OCI-M2 (cell line): ENCODE results near the gene TBC1D14.

Source experiments
- DNase-seq: peaks from one replicate; lab custom pipeline; 2025; ENCODE audit not compliant: unreplicated experiment; lab: John Stamatoyannopoulos, UW

TBC1D14 gene

DNA sequence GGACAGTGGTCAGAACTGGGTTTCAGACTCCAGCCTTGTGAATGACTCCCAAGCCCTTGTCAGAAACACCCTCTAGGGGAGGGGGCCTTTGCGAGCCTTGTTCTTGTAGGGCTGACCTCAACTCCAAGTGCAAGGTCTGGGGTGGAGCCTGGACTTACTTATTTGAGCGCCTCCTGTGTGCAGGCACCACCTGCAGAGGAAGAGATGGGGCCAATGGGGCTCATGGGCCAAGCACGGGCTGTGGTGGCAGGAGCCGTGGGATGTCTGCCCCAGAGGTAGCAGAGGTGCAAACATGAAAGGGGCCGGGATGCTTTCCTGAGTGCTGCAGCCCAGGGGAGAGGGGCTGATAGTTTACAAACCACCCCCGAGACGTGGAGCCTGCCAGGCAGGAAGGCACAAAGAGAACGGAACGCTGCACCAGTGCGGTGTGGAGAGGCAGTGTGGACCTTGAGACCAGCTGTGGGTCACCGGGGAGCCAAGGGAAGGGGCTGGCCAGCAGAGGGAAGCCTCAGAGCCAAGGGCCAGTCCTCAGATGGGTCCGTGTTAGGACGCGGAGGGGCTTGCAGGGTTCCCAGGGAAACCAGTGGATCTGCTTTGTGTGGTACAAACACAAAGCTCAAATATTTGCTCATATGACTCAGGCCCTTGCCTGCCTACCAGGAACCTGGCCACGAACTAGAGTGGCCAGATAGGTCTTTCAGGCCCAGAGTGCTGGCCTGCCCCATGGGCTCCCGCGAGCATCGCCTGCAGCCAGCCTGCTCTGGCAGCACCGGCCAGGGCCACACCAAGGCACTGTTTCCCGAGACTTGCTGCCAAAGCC is 124.8 kb downstream of the TBC1D14 start:
- no peak for DNase-seq

DNA sequence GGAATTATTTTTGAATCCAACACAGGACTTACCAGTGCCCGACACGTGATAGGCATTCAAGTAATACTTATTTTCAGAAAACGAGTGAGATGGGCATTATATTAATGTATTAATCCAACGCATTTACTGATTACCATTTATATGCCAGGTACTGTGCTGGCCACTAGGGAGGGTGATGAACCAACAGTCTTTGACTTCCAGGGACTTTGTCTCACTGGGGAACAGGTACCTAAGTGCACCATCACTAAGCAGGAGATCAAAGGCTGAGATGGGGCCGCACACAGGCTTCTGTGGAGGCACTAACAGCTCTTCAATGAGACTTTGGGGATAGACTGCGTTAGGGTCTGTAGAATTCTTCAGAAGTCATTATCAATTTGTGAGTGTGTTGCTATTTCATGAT is 127.8 kb downstream of the TBC1D14 start:
- DNase-seq = no peak

DNA sequence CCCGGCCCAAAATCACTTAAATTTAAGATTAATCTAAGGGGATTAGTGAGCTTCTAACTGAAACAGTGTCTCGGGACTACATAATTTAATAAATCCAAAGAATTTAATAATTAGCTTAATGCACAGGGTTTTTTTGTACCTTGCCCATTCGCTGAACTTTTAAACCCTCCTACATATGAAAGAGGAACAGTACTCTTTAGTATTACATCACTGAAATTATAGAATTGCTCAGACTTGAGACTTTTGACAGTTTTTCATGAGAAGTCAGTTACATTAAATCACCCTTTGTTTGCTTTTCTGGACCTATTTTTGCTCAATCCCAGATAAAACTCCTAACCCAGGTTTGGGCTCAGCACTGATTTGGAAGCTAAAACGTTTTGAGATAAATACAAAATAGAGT is 131.1 kb downstream of the TBC1D14 start:
- no peak for DNase-seq

DNA sequence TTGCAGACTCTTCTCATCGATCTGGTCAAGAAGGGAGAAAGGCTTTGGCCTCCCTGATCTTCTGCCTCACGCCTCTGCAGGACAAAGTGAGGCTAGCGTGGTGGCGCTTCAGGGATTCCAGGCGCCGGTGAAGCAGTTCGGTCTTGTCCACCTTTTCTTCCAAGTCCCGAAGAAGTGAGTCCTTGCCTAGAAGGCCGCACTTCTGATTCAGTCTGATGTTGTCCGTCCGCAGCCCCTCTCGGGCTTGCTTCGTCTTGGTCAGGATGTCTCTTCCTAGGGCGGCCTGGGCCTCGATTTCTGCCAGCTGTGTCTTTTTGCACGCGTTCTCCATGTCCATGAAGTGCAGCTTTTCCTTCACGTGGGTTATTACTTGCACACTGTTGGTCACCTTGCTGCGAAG is 131.6 kb downstream of the TBC1D14 start:
- no peak for DNase-seq

DNA sequence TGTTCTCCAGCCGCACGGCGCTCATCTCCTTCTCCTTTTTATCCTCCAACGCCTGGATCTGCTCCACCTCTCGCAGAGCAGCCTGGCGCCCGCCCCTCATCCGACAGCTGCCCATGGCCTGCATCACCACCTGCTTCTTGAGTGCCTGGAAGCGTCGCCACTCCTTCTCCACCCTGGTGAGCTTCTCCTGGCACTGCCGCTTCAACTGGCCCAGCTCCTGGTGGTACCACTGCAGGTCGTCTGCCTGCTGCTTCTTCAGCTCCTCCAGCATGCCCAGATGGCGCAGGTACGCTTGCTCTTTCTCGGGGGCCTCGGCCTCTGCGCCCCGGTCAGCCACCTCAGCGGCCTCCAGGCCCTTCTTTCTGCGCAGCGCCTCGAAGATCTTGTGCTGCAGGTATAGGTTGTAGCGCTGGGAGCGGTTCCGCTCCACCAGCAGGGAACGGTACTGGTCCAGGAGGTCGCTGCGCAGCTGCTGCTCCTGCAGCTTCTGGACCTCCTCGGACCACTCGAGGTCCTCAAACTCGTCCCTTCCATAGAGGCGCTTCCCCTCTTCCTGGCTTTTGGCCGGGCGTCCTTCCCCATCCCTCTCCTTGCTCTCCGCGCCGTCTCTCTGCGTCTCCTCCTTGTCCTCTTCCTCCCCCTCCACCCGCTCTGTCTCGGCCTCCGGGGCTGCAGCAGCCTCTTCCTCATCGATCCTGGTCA is 132.3 kb downstream of the TBC1D14 start:
- DNase-seq = no peak

DNA sequence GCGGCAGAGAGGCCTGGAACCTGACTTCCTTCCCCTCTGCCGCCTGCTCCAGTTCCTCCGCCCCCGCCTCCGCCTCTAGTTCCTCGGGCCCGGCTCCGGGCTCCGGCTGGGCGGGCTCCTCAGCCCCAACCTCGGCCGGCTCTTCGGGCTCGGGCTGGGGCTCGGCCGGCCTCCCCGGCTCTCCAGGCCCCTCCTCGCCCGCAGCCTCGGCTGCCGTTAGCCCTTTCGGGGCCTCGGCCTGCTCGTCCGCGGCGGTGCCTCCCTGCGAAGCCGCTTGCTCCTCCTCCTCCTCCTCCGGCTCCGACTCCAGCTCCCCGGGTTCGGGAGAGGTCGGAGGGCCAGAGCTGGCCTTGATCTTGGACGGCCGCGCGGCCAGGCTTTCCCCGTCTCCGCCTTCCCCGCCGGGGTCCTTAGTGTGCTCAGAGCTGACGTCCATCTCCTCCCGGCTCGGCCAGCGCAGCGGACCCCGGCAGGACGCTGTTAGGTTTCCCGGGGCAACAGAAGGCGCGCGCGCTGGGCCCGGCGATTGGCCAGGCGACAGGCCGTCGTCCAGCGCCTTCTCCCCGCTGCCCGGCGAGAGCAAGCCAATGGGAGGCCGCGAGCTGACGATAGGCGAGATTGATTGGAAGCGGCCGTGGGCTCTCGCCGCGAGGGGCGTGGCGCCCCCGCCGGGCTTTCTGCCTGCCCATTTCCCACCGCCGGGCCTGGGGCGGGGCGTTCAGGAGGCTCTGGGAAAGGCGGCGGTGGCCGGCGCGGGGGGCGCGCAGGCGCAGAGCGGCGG is 133.1 kb downstream of the TBC1D14 start:
- peak; percentile 43 for DNase-seq

DNA sequence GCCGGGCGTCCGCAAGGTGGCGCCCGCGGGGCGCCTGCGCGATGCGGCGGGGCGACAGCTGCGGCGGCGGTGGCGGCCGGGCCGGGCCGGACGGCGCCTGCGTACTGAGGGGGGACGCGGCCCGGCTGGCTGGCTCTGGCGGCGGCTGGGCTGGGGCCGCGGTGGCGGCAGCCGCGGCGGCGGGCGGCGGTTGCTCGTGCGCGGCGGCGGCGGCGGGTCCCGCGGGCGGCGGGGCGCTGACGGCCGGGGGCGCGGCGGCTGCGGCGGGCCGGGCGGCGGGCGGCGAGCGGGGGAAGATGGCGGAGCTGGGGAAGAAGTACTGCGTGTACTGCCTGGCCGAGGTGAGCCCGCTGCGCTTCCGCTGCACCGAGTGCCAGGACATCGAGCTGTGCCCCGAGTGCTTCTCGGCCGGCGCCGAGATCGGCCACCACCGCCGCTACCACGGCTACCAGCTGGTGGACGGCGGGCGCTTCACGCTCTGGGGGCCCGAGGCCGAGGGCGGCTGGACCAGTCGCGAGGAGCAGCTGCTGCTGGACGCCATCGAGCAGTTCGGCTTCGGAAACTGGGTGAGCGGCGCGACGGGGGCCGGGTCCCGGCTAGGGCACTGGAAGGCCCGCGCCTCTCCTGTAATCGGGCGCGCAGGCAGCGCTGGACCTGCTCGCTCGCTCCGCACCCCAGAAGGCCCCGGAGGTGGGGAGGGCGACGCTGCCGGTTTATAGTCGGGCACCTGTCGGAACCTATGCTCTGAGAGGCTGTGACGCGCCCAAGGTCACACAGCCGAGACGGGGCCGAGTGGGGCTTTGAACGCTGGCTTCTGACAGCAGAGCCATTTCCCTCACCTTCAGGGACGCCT is 133.9 kb downstream of the TBC1D14 start, which contains the start of gene TADA2B:
TADA2B (plus strand) TSS at position 89 of the 853 bp plus-strand sequence; CDS start at position 297, 208 bp downstream.
- no peak for DNase-seq

DNA sequence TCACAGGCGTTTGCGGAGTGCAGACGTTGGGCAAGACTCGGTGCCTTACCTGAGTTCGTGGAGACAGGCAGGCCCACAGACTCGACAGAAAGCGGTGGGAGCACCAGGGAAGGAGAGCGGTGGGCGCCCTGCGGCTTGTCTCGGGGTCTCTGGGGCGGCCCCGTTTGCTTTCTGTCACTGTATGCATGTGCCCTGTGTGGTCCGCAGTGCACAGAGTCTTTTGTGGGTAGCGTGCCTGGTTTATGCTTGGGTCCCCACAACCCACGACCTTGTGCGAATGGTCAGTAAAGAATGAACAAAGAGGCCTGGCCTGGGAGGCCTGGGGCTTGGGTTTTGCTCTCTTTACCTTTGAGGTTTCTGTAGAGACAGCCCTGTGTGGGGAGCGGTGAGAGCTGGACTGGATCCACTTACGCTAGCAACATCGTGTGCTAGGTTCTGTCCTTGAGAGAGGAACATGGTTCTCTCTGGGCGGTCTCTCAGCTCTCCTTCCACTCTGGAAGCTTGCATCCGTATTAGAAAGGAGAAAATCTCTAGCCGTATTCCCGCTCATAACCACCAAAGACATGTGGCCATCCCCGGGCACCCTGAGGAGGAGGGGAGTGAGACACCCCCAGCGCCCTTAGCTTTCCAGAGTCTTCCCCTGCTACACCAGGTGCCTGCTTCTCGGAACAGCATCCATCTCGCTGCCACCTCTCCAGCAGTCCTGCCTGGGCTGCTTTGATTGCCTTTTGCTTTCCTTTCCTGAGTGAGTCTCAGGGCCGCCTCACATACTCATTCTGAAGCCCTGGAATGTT is 134.7 kb downstream of the TBC1D14 start:
- no peak for DNase-seq

DNA sequence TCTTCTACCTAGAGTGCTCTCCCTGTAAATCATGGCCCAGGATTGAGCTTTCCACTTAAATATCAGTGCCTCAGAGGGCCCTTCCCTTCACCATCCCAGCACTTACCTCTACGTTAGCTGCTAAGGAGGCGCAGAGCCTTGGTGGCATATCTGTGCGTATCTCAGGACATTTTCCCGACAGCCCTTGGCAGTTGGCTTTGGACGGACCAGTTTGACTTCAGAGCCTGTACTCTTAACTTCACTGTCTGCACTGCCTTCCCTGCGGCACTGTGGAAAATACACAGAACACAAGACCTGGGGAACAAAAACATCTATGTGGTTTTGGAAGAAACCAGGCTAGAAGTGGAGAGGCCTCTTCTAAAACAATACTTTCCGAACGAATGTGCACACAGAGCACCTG is 135.9 kb downstream of the TBC1D14 start:
- DNase-seq = no peak

DNA sequence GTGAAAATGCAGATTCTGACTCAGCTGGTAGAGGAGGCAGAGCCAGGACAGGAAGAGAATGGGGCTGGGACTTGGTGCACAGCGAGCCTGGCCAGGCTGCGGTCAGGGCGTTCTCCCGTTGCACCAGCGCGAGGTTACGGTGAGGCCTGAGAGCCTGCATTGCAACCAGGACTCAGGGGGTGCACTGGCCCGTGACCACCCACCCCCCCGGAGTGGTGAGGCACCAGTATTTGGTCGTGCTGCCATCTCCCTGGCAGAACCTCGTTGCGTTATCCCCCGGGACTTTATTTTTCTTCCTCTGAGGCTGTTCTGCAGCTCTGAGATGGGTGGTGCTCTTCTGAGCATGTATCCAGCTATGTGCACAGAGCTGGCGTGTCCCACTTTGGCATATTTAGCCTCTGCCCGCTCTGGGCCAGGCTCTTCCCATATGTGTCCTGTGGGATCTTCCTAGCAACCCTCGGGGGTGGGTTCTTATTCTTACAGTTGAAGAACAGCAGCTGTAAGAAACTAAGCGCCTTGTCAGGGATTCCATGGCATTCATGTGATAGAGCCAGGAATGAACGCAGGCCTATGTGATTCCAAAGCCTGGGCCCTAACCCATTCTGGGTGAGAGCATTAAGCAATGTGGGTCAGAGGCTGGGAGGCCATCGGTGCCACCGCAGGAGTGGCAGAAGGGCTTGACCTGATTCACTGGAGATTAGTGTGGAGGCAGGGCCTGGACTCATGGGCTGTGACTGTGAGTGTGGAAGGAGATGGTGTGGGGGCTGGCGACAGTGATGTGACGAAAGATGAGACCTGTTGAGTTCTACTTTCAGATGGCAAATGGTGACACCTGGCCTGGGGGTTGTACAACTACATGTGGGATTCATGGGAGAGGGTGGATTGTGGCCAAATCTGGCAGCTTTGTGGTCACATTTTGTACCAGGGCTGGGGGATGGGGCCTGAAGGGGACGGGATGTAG is 136.6 kb downstream of the TBC1D14 start:
- DNase-seq = no peak

DNA sequence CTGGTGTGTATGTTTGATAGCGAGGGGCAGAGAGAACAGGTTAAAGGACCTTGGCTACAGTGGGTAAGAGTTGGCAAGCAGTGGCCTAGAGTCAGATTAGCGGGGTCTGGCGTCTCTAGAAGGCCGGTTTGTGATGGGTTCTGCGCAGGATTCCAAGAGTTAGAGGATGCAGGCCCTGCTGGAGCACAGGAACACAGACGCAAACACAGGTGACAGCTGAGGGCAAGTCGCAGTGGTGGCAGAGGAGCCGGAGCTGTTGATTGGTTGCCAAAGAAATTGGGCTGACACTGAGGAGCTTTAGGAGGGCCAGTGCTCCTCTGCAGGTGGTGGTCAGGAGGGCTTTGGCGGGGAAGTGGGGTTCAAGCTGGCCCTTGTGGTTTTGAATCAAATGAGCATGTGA is 137.3 kb downstream of the TBC1D14 start:
- DNase-seq = no peak

DNA sequence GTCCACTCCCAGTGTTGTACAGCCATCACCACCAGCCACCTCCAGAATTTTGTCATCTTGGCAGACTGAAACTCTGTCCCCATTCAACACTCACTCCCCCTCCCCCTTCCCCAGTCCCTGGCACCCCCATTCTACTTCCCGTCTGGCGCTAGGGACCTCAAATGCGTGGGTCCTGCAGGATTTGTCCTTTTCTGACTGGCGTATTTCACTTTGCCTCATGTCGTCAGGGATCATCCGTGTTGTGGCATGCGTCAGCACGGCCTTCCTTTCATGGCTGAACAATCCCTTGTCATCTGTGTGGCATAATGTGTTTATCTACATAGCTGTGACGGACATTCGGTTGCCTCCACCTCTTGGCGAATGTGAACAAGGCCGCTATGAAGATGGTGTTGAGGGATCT is 139.0 kb downstream of the TBC1D14 start:
- DNase-seq = no peak

DNA sequence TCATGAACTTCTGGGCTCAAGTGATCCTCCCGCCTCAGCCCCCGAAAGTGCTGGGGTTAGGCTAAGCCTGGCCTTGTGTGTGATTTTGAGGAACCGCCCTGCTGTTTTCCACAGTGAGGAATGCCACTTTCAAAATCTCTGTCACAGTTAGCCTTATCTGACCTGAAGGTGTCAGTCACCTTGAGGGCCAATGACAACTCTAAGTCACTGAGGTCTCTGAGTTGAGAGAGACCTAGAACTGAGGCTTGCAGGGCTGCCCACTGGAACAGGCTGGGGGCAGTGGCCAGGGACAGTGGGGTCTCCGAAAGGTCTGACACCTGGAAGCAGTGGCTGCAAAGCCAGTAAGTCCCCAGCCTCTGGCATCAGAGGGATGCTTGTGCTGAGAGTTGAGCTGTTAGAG is 139.7 kb downstream of the TBC1D14 start:
- DNase-seq = no peak

DNA sequence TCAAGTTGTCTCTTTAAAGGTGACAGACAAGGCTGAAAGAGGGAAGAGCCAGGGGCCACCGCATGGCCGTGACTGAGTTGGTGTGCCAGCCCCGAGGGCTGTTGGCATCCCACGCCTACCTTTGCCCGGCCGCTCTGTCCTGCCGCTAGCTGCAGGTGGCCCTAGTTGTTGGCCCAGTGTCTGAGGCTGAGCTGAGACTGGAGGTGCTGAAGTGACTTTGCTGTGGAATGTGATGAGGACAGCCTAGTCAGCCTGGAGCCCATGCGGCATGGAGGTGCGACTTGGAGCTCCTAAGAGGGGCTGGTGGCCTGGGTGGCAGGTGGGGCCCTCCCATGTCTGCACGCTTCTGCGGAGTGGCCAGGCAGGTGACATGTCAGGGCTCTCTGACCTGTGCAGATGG is 140.1 kb downstream of the TBC1D14 start:
- DNase-seq = no peak

DNA sequence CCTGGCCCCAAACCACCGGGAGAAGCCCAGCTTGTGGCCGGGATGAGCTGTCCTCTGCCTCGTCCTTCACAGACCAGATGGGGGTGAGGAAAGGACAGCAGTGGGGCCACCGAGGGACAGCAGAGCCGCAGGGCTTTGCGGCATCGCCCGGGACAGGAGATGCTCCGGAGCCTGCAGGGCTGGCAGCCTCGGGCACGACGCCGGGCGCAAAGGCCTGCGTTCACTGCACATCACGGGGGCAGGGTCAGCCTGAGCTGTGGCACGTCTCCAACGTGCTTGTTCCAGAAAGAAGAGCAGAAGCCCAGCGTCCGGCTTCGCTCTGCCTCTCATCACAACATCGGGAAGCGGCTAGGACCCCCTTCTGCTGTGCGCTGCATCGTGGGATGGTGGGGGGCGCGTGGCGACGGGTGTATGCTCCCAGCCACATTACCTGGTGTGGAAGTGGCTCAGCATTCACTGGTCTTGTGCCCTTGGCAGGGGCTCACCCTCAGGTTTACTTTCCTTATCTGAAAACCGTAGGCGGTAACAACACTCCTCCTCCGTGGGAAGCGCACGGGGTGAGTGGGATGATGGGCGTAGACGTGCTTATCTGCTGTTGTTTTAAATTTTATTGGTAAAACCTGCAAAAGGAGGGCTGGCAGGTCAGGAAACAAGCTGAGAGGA is 141.0 kb downstream of the TBC1D14 start:
- no peak for DNase-seq

DNA sequence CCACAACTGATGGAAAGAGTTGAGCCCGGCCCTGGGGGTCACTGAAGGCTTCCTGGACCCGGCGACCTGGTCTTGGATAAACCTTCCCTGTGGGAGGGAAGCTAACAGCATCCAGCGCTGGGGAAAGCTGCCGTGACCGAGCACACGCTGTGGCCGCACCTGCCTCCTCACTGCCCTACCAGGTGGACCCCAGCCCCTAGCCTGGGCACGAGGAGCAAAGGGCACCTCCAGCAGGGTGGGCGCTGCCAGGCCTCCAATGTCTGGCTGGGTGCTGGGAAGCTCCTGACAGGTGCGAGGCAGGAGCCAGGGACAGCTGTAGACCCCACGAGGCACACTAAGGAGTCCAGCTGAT is 141.5 kb downstream of the TBC1D14 start:
- no peak for DNase-seq

DNA sequence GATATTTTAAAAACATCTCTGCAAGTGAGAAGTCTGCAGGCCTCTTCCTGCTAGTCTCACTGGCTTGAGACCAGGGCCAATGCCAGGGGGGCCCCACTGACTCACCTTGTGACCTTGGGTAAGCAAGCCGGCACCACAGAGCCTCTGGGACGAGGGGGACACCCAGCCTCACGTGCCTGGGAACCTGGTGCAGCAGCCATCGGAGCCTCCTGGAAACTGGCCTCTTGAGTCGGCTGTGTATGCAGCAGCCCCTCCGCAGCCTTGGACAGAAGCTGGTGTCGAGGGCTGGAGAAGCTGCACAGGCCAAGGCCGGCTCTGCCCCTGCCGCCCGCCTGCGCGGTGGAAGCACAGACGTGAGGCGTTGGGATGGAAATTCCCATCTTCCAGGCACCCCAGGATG is 142.3 kb downstream of the TBC1D14 start:
- no peak for DNase-seq

DNA sequence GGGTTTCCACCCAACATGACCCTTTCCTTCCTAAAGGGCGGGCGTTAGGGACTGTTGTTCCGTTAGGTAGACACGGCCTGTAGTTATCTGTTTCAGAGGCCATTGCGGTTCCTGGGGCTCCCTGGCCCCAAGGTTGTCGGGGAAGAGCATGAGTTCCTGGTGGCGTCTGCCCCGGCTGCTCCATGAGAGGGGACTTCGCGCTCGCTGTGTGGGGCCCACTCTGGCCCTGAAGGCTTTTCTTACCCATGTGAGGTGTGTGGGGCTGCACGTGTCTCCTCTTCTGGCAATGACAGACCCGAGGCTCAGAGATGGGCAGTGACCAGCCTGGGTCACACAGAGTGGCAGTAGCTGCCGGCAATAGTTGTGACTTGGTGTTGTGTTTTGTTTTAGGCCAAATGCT is 142.7 kb downstream of the TBC1D14 start:
- no peak for DNase-seq
